GM18505 (cell line): ENCODE measurements around the gene CARMIL3.

Source experiments
- ATAC-seq: cut with Tn5 transposase; IDR thresholded peaks from one replicate; pipeline ENCODE4 v1.9.1; 2021; ENCODE audit not compliant: unreplicated experiment
- POLR2A ChIP-seq: IDR thresholded peaks from 4 replicates; pipeline ENCODE4 v1.6.1; 2011; ENCODE audit warnings: borderline replicate concordance; ENCODE audit not compliant: insufficient read depth, insufficient read length; ENCODE audit errors: extremely low read depth

The CARMIL3 gene

DNA sequence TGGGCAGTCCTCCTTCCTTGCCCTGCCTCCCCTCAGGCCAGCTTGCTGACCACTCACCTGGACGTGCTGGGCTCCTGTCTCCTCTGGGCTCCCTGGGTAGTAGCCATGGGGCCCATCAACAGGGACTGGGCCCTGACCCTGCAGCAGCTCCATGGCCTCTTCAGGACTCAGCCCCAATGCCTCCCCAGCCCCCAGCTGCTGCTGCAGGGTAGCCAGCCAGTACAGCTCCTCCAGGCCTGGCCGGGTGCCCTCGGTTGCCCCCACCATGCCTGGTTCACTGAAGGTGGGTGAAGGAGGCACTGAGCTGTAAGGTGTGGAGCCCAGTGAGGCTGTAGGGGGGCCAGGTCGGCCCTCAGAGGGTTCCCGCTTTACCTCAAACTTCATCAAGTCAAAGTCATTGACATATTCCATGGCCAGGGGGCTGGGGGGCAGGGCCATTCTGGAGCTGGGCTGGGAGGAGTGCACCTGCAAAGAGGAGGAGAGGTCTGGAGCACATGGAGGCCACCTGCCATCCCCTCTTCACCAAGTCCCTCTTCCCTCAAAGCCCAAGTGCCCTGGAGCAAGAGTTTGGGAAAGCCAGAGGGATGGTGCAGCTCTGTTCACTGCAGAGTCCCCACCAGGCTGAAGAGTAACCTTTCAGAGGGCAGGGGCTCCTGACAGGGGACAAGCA is 30.7 kb downstream of the CARMIL3 start:
- no peak for ATAC-seq
- no peak for TF ChIP-seq POLR2A

DNA sequence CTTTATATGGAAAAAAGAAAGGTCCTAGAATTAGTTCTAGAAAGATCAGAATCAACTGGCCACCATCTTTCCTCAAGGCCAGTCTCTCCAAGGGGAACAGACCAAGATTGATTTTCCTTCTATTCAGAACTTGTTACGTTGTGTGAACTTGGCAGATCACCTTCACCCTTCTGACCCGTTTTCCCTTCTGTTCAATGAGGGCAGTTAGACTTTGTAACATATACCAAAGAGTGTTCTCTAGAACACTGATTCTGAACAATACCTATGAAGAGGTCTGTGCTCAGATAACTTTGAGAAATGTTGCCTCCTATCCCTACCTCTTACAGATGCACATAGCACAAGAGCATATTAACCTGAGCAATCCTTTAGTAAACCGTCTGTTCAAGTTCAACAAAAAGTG is 31.7 kb downstream of the CARMIL3 start:
- no peak for ATAC-seq
- no peak for TF ChIP-seq POLR2A

DNA sequence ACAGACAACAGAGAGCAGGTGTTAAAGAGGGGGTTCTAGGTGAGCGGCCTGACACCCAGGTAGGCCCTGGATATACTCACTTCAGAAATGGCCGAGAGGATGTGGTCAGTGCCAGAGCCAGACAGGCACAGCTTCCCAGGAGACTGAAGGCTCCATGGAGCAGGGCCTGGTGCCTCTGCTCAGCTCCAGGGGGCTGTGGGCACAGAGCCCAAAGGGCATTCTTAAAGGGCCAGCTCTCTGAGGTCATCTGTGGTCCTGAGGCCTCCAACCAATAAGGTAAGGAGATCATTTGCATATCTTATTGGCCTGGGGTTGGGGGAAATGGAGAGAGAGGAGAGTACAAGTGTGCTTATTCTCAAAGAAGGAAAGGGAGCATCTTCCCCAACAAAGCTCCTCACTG is 32.6 kb downstream of the CARMIL3 start:
- ATAC-seq, result no peak
- TF ChIP-seq POLR2A, result no peak

DNA sequence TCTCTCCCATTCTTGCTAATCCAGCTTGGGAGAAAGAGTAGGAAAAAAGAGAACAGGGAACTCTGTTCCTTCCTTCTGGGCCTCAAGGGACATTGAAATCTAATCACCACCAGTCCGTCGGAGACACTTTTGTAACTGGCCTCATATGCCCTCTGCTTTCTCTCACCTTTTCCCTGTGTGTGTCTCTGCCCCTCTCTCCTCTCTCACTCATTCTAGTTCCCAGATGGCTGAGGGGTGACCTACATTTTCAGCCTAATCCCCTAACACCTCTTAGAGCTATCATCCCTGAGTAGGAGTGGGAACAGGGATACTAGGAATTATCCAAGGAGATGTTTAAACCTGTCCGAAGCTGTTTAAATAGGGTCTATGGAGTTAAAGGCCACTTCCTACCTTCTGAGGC is 33.4 kb downstream of the CARMIL3 start:
- TF ChIP-seq POLR2A, result no peak
- no peak for ATAC-seq

DNA sequence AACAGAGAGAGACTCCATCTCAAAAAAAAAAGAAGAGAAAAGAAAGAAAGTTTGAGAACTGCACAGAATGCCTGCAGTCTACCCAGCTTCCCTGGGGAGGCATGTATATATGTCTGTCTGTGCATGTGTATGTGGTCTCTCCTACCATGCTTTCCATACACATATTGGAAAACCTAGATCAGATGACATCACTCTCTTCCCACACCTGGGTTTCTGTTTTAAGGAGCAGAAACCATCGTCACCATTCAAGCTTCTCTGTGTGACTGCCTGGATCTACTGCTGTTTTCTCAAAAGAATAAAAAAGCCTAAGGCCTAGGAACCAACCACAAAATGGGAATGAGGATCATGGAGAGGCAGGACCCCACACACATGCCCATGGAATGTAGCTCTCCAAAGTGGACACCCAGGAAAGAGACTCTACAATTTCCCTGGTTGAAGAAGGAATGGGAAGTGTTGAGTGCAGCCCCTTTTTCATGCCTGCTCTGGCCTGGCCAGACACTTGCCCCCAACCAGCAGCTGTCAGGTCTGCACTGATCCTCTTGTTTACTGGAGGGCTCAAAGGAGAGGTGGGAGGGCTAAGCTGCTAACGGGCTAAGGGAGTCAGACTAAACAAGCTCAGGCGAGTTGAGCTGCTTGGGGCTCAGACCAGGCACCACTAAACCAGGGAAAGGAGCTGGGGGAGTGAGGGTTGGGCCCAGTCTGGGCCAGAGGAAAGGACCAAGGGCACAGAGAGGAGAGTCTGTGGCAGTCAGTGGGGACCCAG is 34.6 kb downstream of the CARMIL3 start:
- no peak for ATAC-seq
- TF ChIP-seq POLR2A, result no peak

DNA sequence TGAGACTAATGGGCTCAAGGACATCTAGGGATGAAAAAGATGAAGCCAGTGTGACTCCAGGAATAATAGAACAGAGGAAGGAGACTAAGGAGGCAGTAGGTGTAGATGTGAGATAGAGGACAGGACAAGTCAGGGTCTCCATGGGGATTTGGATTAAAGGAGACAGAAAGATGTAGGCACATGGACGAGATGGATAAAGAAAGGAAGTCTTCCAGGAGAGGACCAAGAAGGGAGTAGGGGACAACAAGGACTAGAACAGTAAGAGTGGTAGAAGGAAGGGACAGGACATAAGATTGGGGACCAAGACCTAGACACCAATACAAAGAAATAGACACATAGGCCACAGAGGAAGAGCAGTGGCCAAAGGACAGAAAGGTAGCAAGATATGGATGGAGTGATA is 35.2 kb downstream of the CARMIL3 start:
- TF ChIP-seq POLR2A, result no peak
- no peak for ATAC-seq

DNA sequence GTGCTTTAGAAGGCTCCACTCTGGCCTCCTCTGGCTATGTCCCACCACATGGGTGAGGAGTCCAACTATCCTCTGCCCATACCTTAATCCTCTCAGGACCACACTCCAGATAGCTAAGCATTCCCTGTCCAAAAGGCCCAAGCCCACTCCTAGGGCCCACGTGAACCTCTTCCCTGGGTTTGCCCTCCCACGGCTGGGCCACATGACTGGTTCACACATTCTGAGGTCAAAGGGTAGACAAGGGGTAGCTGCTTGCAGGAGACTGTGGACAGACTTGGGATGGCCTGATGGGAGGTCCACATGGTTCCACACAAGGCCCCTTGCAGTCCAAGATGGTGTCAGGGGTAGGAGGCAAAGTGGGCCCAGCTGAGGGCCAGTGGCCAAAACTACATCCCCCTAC is 36.3 kb downstream of the CARMIL3 start:
- no peak for ATAC-seq
- no peak for TF ChIP-seq POLR2A

GRCh38 chr14:24089890-24090289 is 38.1 kb downstream of the CARMIL3 start:
- ATAC-seq, result no peak

DNA sequence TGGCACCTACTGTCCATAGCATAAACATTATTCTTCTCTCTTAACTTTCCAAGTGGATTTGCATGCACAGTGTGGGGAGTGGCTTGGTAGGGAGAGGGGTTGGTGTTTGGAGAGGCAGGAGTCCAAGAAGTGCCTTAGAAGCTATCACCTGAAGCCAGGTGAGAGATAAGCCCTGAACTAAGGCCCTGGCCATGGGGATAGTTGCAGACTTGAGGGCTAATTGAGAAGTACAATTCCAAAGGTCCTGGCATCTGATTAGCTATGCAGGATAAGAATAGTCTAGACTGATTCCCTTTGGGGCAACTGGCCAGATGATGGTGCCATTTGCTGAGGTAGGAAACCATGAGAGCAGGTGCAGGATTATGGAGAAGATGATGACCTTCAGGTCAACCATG is 40.3 kb downstream of the CARMIL3 start:
- ATAC-seq, result no peak
- no peak for TF ChIP-seq POLR2A

More at GRCh38 chr14:24089890-24090289, 38.1 kb downstream of the CARMIL3 start:
- no peak for TF ChIP-seq POLR2A

DNA sequence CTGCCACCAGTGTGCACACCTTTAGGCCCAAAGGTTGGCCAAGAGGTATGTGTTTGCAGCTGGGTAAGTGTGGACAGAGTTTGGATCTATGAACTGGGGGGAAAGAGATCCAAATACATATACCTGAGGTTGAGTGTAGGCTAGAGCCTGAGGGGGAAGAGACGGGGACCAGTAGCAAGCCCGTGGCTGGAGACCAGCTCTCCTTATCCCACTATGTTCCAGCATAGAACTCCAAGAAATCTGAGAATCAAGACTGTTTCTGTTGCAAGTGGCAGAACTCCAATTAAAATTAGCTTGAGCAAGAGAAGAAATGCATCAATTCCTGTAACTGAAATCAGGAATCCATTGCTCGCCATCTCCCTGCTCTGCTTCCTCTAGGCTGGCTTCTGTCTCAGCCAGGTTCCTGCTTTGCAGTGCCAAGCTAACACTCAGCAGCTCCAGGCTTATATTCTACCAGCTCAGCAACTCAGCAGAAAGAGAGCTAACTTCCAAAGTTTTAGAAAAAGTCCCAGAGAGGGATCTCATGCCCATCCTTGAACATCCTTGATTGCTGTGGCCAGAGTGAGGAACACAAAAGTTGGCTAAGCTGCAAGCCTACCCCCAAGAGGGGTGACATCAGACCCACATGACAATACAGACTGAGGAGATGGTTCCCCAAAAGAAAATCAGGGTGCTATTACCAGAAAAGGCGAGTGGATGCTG is 40.8 kb downstream of the CARMIL3 start:
- no peak for TF ChIP-seq POLR2A
- ATAC-seq, result no peak

DNA sequence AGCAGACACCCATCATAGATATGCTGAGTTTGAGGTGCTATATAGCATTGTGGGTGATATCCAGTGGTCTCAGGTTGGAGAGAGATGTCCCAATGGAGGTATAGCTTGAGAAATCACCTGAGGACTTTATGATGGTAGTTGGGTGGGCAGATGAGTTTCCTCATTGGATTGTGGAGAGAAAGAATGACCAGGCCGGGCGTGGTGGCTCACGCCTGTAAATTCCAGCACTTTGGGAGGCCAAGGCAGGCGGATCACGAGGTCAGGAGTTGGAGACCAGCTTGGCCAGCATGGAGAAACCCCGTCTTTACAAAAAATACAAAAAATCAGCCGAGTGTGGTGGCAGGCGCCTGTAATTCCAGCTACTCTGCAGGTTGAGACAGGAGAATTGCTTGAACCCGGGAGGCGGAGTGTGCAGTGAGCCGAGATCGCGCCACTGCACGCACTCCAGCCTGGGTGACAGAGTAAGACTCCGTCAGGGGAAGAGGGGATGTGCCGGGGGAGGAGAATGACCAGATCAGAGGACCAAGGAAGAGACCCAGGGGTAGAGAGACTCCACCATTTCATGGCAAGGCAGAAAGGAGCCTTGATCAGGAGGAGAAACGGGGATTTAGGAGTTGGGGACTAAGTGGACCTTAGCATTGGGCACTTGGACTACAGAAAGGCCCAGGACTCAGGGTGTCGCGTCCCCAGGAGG is 41.5 kb downstream of the CARMIL3 start:
- no peak for TF ChIP-seq POLR2A
- no peak for ATAC-seq

- peak; percentile 44 for ATAC-seq
- peak; percentile 98 for TF ChIP-seq POLR2A
These were observed 42.4 kb downstream of the CARMIL3 start, which contains the start of gene PCK2 for GRCh38 chr14:24093901-24094840. TSS of gene PCK2 (plus strand) at chr14:24094311. CDS start at chr14:24094406, 95 bp downstream.
